NOMO-1 (cell line): Measurements from ENCODE around the gene DDX56.
"Not testable (repeated sequence)": the region's sequence is repeated elsewhere in the genome, so short reads cannot be mapped to it uniquely, and the experiment has no call there.

ENCODE experiments used
- DNase-seq, 2 experiments: peaks; one replicate each; lab custom pipeline; 2025; ENCODE audit not compliant: unreplicated experiment in 2 of 2; lab: John Stamatoyannopoulos, UW

DDX56 gene

DNA sequence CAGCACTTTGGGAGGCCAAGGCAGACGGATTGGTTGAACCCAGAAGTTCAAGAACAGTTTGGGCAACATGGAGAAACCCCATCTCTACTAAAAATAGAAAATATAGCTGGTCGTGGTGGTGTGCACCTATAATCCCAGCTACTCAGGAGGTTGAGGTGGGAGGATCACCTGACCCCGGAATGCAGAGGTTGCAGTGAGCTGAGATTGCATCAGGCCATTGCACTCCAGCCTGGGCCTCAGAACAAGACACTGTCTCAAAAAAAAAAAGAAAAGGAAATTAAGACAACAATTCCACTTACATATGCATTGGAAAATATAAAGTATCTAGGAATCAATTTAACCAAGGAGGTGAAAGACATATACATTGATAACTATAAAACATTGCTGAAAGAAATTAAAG is 25.5 kb upstream of the DDX56 start:
- DNase-seq = no peak

DNA sequence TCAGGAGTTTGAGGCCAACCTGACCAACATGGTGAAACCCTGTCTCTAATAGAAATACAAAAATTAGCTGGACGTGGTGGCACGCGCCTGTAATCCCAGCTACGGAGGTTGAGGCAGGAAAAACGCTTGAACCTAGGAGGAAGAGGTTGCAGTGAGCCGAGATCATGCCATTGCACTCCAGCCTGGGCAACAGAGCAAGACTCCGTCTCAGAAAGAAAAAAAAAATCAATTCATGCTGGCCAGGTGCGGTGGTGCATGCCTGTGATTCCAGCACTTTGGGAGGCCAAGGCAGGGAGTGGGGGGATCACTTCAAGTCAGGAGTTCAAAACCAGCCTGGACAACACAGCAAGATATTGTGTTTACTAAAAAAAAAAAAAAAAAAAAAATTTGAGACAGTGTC is 23.5 kb upstream of the DDX56 start:
- DNase-seq = not testable (repeated sequence)

- DNase-seq = no peak
Measured at GRCh38 chr7:44595934-44596635, 22.4 kb upstream of the DDX56 start.

- no peak for DNase-seq
Measured at GRCh38 chr7:44590910-44591309, 17.2 kb upstream of the DDX56 start.

- peak; percentile 33 to 76 for DNase-seq
Measured at GRCh38 chr7:44587843-44588711, 14.4 kb upstream of the DDX56 start.

- no peak for DNase-seq
Measured at GRCh38 chr7:44583146-44583865, 9.6 kb upstream of the DDX56 start.

- peak; percentile 98 to 99 for DNase-seq
Measured at GRCh38 chr7:44581879-44582603, 8.3 kb upstream of the DDX56 start, which contains the start of gene TMED4. Gene TMED4, minus strand, starts transcription at chr7:44582231. Its CDS starts 25 bp downstream, at chr7:44582206.

- peak; percentile 16 to 25 for DNase-seq
Measured at GRCh38 chr7:44580945-44581878, 7.5 kb upstream of the DDX56 start.

DNA sequence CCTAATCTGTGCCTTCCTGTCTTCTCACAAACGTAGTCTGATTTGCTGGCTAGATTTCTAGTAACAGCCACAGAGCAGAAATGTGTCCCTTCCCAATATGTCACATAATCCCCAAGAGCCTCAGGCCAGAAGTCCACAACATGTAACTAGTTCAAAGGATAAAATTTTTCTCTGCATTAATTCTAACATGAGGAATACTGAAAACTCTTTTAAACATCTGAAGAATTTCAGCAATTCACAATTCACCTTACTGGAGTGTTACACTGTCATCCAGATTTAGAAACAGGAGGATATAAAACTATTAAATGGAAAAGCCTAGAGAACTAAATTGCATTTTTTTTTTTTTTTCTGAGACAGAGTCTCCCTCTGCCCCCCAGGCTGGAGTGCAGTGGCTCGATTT is 2.5 kb upstream of the DDX56 start:
- no peak for DNase-seq

DNA sequence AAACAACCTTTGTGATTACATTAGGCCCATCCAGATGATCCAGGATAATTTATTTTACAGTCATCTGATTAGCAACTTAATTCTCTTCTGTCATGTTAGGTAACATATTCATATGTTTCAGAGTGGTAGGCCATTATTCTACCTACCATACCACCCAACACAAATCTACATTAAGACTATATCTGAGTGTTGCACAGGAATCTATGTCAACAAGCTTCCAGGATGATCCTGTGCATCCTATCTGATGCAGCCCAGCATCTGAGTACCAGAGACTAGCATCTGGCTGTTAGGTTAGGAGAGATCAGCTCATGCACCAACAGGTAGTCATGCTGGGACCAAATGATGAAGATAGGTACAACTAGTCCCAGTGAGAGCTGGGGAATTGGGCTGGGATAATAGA is 1.3 kb upstream of the DDX56 start:
- no peak for DNase-seq

- DNase-seq = no peak
Measured at GRCh38 chr7:44574287-44574872, 672 bp upstream of the DDX56 start.

GRCh38 chr7:44572771-44573170 is 937 bp downstream of the DDX56 start:
- DNase-seq = no peak

GRCh38 chr7:44569959-44570358 is 3.7 kb downstream of the DDX56 start:
- no peak for DNase-seq

GRCh38 chr7:44568771-44569560 is 4.7 kb downstream of the DDX56 start:
- no peak for DNase-seq

DNA sequence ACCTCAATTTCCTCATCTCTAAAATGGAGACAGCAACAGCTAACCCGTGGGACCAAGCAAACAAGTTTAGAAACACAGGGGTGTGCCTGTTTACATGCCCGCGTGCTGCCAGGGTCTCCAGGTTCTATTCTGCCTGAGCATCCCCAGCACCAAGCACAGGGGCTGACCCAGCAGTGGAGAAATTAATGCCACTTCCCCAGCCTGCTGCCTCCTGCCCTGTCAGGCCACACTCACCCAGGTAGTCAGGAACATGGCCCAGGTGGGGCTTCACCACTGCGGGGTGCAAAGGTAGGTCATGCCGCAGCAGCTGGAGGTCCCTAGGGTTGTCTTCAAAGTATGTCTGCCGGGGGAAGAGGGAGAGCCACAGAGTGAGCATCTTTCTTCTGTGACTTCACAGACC is 5.8 kb downstream of the DDX56 start:
- DNase-seq = no peak

- no peak for DNase-seq
Measured at GRCh38 chr7:44566680-44567079, 7.0 kb downstream of the DDX56 start.

DNA sequence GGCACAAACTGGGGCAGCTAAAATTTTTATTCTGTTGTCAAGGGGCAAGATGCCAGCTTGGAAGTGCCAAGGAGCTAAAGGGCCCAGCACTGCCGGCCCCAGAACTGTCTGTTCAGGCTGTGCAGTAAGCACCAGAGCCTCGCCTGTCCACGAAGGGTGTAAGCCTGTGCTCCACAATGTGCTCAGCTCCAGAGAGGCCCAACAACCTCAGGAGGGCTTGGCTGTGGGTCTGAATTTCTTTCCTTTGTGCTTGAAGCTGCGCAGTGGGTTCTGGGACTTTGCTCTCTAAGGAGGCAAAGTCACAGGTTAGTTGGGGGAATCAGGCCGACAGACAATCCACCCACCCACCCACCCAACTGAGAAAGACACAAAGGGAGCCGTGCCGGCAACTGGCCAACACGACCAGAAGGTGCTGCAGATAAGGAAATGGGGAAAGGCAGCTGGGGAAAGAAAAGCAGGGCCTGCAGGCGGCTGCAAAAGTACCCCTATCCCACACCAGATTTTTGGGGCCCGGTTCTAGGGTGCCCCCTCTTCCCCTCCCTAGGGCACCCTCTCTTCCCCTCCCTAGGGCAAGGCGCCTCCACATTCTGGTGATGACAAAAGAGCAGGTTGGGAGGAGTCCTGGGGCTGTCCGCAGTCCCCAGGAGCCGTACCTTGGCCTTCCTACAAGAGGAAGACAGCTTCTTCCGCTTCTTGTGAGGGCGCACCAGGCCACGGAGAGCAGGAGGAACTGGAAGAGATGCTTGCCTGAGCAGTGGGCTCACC is 7.7 kb downstream of the DDX56 start:
- DNase-seq = no peak
